GM19099 (cell line): ENCODE data around the gene PCDHA12.

ENCODE experiments used
- POLR2A ChIP-seq: IDR thresholded peaks from 3 replicates; pipeline ENCODE4 v1.6.1; 2011; ENCODE audit warnings: low read depth; ENCODE audit not compliant: insufficient read length; ENCODE audit errors: extremely low read depth

Gene PCDHA12

DNA sequence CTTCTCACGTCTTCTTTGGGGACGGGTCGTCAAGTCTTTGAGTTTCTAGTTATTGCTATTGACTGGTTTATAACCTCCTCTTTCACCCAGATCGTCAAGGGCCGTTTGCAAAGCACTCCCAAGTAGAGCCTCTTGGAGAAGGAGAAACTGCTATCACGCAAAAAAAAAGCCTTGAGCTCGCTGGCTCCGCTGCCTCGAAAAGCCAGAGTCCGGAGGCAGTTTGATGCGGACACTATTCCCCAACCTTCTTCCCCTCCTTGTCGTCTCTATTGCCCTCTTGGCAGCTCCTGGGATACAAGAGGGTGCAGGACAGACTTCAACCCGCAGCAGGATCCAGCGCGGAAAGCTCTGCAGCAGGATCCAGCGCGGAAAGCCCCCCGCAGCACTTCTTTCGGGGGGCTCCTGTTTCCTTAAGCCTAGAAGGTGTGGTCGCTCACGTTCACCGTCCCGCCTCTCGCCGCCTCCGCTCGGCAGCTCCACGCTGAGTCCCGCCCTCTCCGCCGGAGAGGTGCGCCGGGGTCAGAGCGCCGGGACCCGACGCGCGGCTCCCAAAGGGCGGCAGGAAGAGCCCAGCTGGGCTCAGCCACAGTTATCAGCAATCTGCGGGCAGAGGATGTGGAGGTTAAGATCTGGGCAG is 50.8 kb downstream of the PCDHA12 start, which contains the start of gene PCDHAC1:
TSS of gene PCDHAC1 (plus strand) at position 494 of the 637 bp plus-strand sequence. CDS start 594 bp downstream, outside the sequence.
- TF ChIP-seq POLR2A = no peak

DNA sequence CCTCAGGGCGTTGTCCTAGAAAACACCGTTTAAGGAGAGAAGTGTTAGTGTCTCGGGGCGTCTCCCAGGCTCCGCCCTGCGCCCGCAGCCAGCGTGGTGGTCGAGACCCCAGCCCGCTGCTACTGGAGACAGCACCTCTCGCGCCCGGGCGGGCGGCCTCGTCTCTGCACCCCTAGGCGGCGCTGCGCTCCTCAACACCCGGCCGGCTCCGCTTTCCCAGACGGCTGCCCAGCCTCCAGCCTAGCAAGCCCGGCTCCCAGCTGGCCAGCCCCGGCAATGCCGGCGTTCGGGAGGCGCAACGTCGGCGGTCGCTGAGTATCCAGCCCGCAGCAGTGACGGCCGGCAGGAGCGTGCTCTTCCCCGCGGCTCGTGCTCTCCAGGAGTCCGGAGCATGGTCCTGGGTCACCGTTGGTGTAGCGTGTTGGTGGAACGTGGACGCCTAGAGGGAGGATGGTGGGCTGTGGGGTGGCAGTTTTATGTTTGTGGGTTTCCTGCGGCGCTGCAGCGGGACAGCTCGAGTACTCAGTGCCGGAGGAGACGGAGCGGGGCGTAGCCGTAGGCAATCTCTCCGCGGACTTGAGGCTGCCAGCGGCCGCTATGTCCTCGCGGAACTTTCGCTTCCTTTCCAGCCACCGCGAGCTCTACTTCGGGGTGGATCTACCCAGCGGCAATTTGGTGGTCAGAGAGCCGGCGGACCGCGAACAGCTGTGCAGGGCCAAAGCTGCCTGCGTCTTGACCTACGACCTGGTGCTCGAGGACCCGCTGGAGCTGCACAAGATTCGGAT is 51.5 kb downstream of the PCDHA12 start:
- no peak for TF ChIP-seq POLR2A

DNA sequence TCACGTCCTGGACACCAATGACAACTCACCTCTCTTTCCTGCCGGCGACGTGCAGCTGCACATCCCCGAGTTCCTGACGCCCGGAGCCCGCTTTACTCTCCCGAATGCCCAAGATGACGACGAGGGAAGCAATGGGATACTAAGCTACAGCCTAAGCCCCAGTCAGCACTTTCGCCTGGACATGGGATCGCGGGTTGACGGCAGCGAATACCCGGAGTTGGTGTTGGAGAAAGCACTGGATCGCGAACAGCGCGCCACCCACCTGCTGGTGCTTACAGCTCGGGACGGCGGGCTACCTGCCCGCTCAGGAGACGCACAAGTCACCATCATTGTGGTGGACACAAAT is 52.1 kb downstream of the PCDHA12 start:
- no peak for TF ChIP-seq POLR2A
